PC-9 (cell line): ENCODE results near the gene ADTRP. TPM values are rescaled to one million over a fixed set of nuclear protein-coding genes. Genes with fewer than 3 reads are reported as not detected.

Experiments
- BruUV-seq: library from RNA; stranded (reverse); fragments of 400-500 nt; replicated peaks from 2 replicates; lab custom pipeline; 2021; lab: Mats Ljungman, UMichigan
- CTCF ChIA-PET: fragments of 300-600 bp; sonication (Branson Sonifier 250); formaldehyde crosslinking; loops from one replicate; lab custom pipeline; 2022; ENCODE audit warnings: antibody characterized with exemption; lab: Charles Lee
- POLR2A ChIA-PET: fragments of 300-600 bp; sonication (Branson Sonifier 250); formaldehyde crosslinking; loops from one replicate; lab custom pipeline; 2022; ENCODE audit warnings: antibody characterized with exemption; ENCODE audit not compliant: unreplicated experiment; lab: Charles Lee
- DNase-seq, 2 experiments: peaks; one replicate each; pipeline versions ENCODE4 v3.0.0 to v3.0.0-alpha.2; 2015 to 2022; ENCODE audit warnings: mixed read lengths in 1 of 2
- H2AFZ ChIP-seq: fragments of 200-600 bp; sonication (generic); 2 replicates; pipeline ENCODE4 v1.8.1; 2017; ENCODE audit warnings: antibody characterized with exemption
- H3F3A ChIP-seq: fragments of 200-600 bp; sonication (generic); 2 replicates; pipeline ENCODE4 v1.8.1; 2017; ENCODE audit warnings: antibody characterized with exemption, mild to moderate bottlenecking, low read depth; ENCODE audit not compliant: insufficient read depth
- H3K27ac ChIP-seq: fragments of 200-600 bp; sonication (generic); 2 replicates; pipeline ENCODE4 v1.6.1; 2016; ENCODE audit warnings: mixed run types
- H3K27me3 ChIP-seq: fragments of 200-600 bp; sonication (generic); 2 replicates; pipeline ENCODE4 v1.6.1; 2016; ENCODE audit warnings: low read depth, mixed run types; ENCODE audit not compliant: insufficient read depth
- H3K36me3 ChIP-seq: fragments of 200-600 bp; sonication (generic); 2 replicates; pipeline ENCODE4 v1.6.1; 2016; ENCODE audit warnings: low read depth, mixed run types
- H3K4me1 ChIP-seq: fragments of 200-600 bp; sonication (generic); replicated peaks from 2 replicates; pipeline ENCODE4 v1.6.1; 2016; ENCODE audit warnings: mixed run types; ENCODE audit not compliant: insufficient read depth
- H3K4me2 ChIP-seq: fragments of 200-600 bp; sonication (generic); 2 replicates; pipeline ENCODE4 v1.6.1; 2017; ENCODE audit warnings: mixed run types
- H3K4me3 ChIP-seq: fragments of 200-600 bp; sonication (generic); 2 replicates; pipeline ENCODE4 v1.6.1; 2016; ENCODE audit warnings: mixed run types
- H3K79me2 ChIP-seq: fragments of 200-600 bp; sonication (generic); 2 replicates; pipeline ENCODE4 v1.6.1; 2017; ENCODE audit warnings: low read depth, mixed run types
- H3K9me2 ChIP-seq: fragments of 200-600 bp; sonication (generic); 2 replicates; pipeline ENCODE4 v1.8.1; 2017; ENCODE audit warnings: mild to moderate bottlenecking; ENCODE audit not compliant: insufficient read depth
- H3K9me3 ChIP-seq: fragments of 200-600 bp; sonication (generic); 2 replicates; pipeline ENCODE4 v1.8.1; 2016; ENCODE audit warnings: low read depth; ENCODE audit not compliant: insufficient read depth
- H4K20me1 ChIP-seq: fragments of 200-600 bp; sonication (generic); 2 replicates; pipeline ENCODE4 v1.8.1; 2017; ENCODE audit not compliant: insufficient read depth
- EZH2 ChIP-seq: fragments of 200-600 bp; sonication (generic); IDR thresholded peaks from 2 replicates; pipeline ENCODE4 v1.8.0; 2017; ENCODE audit warnings: antibody characterized with exemption, low read depth
- intact Hi-C: fragments of 100-400 bp; cut with micrococcal nuclease; formaldehyde crosslinking; loops from one replicate; pipeline ENCODE4 v1.10.0; 2022; ENCODE audit not compliant: unreplicated experiment
- total RNA-seq: library from RNA; stranded (reverse); gene quantifications from 2 replicates; pipeline ENCODE4 v1.2.3, GENCODE V29; 2021
- TF ChIP-seq, protein P1 (sequence below): fragments of 200-600 bp; sonication (generic); conservative IDR thresholded peaks from 2 replicates; pipeline ENCODE4 v1.6.1; 2017; ENCODE audit warnings: mixed run types, antibody characterized with exemption, mild to moderate bottlenecking, moderate library complexity

The ADTRP gene
- total RNA-seq, 1 experiment from 2014 or later = 4.1 TPM

DNA sequence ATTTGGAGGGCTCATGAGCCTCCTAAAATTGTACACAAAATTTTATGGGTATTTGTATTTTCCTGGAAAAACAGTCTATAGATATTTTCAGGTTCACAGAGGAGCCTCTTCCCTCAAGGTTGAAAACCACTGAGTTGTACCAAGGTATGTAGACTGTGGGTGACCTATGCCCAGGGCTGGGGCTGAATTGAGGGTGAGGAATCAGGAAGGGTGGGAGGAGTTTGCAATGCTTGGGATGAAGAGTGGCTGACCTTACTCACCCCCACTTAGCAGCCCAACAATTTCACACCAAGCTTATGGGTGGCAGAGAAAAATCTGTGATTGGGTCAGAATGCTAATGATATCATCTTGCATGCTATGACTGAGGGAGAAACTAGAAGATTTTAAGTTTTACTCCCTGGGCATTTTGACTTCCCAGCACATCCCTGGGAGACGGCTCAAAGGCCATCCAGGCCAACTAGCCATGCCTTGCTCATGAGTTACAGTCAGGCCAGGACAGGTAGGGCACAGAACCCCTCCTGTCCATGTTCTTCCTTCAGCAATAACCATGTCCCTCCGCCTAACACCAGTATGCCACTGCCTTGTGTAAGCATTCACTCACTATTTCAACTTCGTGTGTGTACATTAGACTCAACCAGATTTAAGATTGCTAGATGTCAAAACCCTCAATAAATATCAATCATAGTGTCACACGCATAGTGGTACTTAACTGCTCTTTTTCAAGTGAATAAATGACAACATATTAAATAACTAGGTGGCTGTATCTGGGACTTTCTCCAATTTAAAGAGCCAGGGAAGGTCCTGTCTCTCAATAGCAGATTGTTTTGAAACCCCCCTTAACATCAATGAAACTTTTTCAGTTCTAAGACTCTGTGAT lies 16.6 kb downstream of the ADTRP start:
- H3K27ac ChIP-seq = no peak overlapping the region
- H2AFZ ChIP-seq = no peak overlapping the region
- no peak for TF ChIP-seq EZH2
- TF ChIP-seq, protein P1, sequence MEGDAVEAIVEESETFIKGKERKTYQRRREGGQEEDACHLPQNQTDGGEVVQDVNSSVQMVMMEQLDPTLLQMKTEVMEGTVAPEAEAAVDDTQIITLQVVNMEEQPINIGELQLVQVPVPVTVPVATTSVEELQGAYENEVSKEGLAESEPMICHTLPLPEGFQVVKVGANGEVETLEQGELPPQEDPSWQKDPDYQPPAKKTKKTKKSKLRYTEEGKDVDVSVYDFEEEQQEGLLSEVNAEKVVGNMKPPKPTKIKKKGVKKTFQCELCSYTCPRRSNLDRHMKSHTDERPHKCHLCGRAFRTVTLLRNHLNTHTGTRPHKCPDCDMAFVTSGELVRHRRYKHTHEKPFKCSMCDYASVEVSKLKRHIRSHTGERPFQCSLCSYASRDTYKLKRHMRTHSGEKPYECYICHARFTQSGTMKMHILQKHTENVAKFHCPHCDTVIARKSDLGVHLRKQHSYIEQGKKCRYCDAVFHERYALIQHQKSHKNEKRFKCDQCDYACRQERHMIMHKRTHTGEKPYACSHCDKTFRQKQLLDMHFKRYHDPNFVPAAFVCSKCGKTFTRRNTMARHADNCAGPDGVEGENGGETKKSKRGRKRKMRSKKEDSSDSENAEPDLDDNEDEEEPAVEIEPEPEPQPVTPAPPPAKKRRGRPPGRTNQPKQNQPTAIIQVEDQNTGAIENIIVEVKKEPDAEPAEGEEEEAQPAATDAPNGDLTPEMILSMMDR = no peak
- DNase-seq = peak; percentile 31 to 51
- H4K20me1 ChIP-seq = no peaks in the 10 kb centered on the region
- peaks cover 59% of the 10 kb centered on the region for H3K4me1 ChIP-seq
- H3K79me2 ChIP-seq = no peaks in the 10 kb centered on the region
- H3K27me3 ChIP-seq = no peaks in the 10 kb centered on the region
- intact Hi-C loops = loop anchor here (10.0 kb wide), 1 partner anchor 383 kb away; no protein-coding TSS in a partner anchor
- ChIA-PET POLR2A (no interaction called here), CTCF (no interaction called here)
- H3K4me2 ChIP-seq = peak overlapping the region; percentile 28; the same call in 1 of the 2 replicates
- no TSS peak for BruUV-seq
- 0 out of 2 replicates have a peak, but pooled peaks cover 4% of the 10 kb centered on the region for H3K36me3 ChIP-seq
- no peak overlapping the region for H3K4me3 ChIP-seq
- peaks cover 15% of the 10 kb centered on the region; the same call in 1 of the 2 replicates for H3F3A ChIP-seq
- H3K9me3 ChIP-seq = no peaks in the 10 kb centered on the region; the same call in 1 of the 2 replicates
- H3K9me2 ChIP-seq = no peaks in the 10 kb centered on the region

DNA sequence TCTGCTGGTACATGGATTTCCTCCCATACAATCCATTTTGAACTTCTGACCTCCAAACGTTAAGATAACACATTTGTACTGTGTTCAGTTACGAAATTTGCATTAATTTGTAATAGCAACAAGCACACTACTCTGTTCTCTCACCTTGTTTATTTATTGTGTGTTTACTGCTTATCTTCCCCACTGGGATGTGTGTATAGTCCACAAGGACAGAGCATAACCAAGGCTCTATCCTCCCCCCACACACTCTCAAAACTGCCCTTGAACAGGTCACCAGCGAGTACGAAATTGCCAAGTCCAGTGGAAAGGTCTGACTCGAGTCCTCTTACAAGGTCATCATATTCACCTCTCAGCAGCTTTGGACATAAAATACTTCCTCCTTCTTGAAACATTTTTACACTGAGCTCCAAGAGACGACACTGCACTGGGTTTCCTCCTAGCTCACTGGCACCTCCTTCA lies 18.6 kb downstream of the ADTRP start:
- Histone ChIP-seq H3K4me1 (peaks cover 40% of the 10 kb centered on the region), H3K9me2 (no peaks in the 10 kb centered on the region), H3F3A (no peaks in the 10 kb centered on the region), H3K27me3 (no peaks in the 10 kb centered on the region), H3K4me2 (no peak overlapping the region), H3K79me2 (no peaks in the 10 kb centered on the region), H3K9me3 (no peaks in the 10 kb centered on the region; the same call in 1 of the 2 replicates), H2AFZ (no peak overlapping the region), H3K4me3 (no peak overlapping the region), H3K36me3 (0 out of 2 replicates have a peak, but pooled peaks cover 4% of the 10 kb centered on the region), H4K20me1 (no peaks in the 10 kb centered on the region), H3K27ac (no peak overlapping the region)
- TF ChIP-seq, protein P1 = no peak
- no peak for TF ChIP-seq EZH2
- ChIA-PET POLR2A (no interaction called here), CTCF (no interaction called here)
- intact Hi-C loops = loop anchor here (10.0 kb wide), 1 partner anchor 385 kb away; no protein-coding TSS in a partner anchor
- no peak for DNase-seq
- BruUV-seq = no TSS peak

DNA sequence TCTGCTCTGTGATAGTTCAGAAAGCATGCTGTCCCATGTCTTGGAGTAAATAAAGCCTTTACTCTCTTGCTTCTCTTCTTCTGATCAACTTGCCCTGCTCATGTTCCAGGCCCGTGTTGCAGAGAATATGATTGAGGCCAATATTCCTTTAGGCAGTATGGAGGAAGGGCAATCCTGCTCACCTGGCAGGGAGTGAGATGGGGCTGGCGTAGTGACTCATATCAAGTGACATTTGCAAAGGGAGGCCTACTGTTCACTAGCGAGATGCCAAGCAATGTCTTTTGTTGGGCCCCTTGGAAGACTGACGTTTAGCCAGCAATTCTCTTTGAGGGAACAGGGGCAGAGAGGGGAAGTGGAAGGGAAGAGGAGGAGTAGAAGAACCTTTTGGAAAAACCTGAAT lies 19.7 kb downstream of the ADTRP start:
- H3F3A ChIP-seq = no peaks in the 10 kb centered on the region
- H3K36me3 ChIP-seq = 0 out of 2 replicates have a peak, but pooled peaks cover 4% of the 10 kb centered on the region
- no peak overlapping the region for H3K4me2 ChIP-seq
- no peaks in the 10 kb centered on the region for H3K79me2 ChIP-seq
- intact Hi-C loops = no loop called here
- TF ChIP-seq, protein P1 = no peak
- TF ChIP-seq EZH2 = no peak
- no TSS peak for BruUV-seq
- H3K27me3 ChIP-seq = no peaks in the 10 kb centered on the region
- no peak overlapping the region for H3K4me3 ChIP-seq
- H3K27ac ChIP-seq = no peak overlapping the region
- H3K9me2 ChIP-seq = no peaks in the 10 kb centered on the region
- H3K4me1 ChIP-seq = peaks cover 28% of the 10 kb centered on the region
- POLR2A ChIA-PET = no interaction called here
- DNase-seq = peak in 1 of 2 experiments; percentile 29
- H4K20me1 ChIP-seq = no peaks in the 10 kb centered on the region
- no peak overlapping the region for H2AFZ ChIP-seq
- CTCF ChIA-PET = no interaction called here
- no peaks in the 10 kb centered on the region; the same call in 1 of the 2 replicates for H3K9me3 ChIP-seq
